Fibroblast of skin of right quadriceps (primary cell): ENCODE measurements around the gene MED31.
"Not testable (repeated sequence)": the region's sequence is repeated elsewhere in the genome, so short reads cannot be mapped to it uniquely, and the experiment has no call there.

Experiments used
- DNase-seq: peaks from one replicate; pipeline ENCODE4 v3.0.0-alpha.2; 2013

MED31 gene

GRCh38 chr17:6676802-6677157 is 25.4 kb upstream of the MED31 start:
- no peak for DNase-seq

- no peak for DNase-seq
These were observed 23.9 kb upstream of the MED31 start for GRCh38 chr17:6675201-6675825.

- DNase-seq, result no peak
These were observed 23.2 kb upstream of the MED31 start for GRCh38 chr17:6674586-6674985.

GRCh38 chr17:6671431-6671830 is 20.0 kb upstream of the MED31 start:
- DNase-seq, result no peak

GRCh38 chr17:6670999-6671398 is 19.6 kb upstream of the MED31 start:
- DNase-seq, result no peak

- DNase-seq, result no peak
These were observed 19.2 kb upstream of the MED31 start for GRCh38 chr17:6670571-6670970.

- DNase-seq, result no peak
These were observed 18.2 kb upstream of the MED31 start for GRCh38 chr17:6669479-6670212.

- no peak for DNase-seq
These were observed 17.5 kb upstream of the MED31 start for GRCh38 chr17:6668727-6669425.

GRCh38 chr17:6668219-6668618 is 16.8 kb upstream of the MED31 start:
- no peak for DNase-seq

- DNase-seq, result no peak
These were observed 16.1 kb upstream of the MED31 start for GRCh38 chr17:6667516-6667915.

GRCh38 chr17:6666557-6666956 is 15.2 kb upstream of the MED31 start:
- DNase-seq, result no peak

- peak; percentile 72 for DNase-seq
These were observed 14.7 kb upstream of the MED31 start for GRCh38 chr17:6666077-6666521.

- not testable (repeated sequence) for DNase-seq
These were observed 11.8 kb upstream of the MED31 start for GRCh38 chr17:6663200-6663599.

GRCh38 chr17:6661464-6661848 is 10.1 kb upstream of the MED31 start:
- DNase-seq, result no peak

- no peak for DNase-seq
These were observed 9.5 kb upstream of the MED31 start for GRCh38 chr17:6660805-6661463.

- no peak for DNase-seq
These were observed 8.7 kb upstream of the MED31 start for GRCh38 chr17:6660101-6660500.

- not testable (repeated sequence) for DNase-seq
These were observed 7.0 kb upstream of the MED31 start for GRCh38 chr17:6658411-6658810.

- DNase-seq, result no peak
These were observed 6.4 kb upstream of the MED31 start for GRCh38 chr17:6657633-6658287.

GRCh38 chr17:6656797-6657632 is 5.6 kb upstream of the MED31 start:
- DNase-seq, result not testable (repeated sequence)

GRCh38 chr17:6655732-6656361 is 4.4 kb upstream of the MED31 start:
- not testable (repeated sequence) for DNase-seq
